ENCODE results near the gene DUSP7.
"Not testable (repeated sequence)": the region's sequence is repeated elsewhere in the genome, so short reads cannot be mapped to it uniquely, and the experiment has no call there.

DUSP7 gene

GRCh38 chr3:52044869-52045619, 11.3 kb downstream of the DUSP7 start:
- DNase-seq, result peak in 1 of 2 experiments; percentile 8

DNA sequence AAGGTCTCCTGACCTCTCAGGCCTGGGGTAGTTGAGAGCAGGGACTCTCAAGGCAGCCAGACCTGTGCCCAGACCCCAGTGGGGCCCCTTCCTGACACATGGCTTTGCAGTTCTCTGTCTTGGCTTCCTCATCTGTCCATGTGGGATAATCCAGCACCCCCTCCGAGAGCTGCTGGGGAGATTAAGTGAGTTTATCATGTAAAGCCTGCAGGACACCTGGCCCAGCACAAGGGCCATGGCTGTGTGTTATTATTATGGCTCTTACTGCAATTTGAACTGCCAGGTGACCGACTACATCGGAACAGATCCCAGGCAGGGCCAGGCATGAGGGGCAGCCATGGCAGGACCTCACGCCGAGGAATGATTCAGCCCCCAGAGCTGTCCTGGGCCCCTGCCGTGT, 12.6 kb downstream of the DUSP7 start:
- DNase-seq, result no peak

GRCh38 chr3:52043039-52043438, 13.3 kb downstream of the DUSP7 start:
- not testable (repeated sequence) for DNase-seq

DNA sequence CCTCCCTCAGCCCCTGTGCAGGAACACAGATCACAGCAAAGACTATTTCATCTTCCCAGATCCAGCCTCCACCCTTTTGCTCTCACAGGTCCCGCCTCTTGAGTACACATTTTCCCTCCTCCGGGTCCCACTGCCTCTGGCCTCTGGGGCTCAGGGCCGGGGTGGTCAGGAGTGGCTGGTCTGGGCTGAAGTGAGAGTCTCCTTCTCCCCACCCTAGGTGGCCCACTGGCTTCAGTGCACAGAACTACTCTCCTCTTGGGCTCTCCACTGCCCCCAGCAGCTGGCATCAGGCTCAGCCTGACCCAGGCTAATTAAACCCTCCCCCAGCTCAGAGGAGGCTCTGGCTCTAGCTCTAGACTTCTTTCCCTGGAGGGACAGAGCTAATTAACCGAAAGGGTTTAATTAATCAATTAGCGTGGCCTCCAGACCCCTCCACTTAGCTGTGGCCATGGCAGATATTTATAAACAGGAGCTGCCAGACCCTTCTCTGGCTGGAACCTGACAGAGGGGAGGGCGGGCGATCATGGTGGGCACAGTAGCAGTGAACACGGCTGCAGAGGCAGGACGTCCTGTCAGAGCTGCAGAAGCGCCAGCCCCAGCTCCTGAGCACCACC, 15.1 kb downstream of the DUSP7 start:
- no peak for DNase-seq

GRCh38 chr3:52040600-52040999, 15.8 kb downstream of the DUSP7 start:
- DNase-seq, result no peak

GRCh38 chr3:52039846-52040245, 16.5 kb downstream of the DUSP7 start:
- no peak for DNase-seq

DNA sequence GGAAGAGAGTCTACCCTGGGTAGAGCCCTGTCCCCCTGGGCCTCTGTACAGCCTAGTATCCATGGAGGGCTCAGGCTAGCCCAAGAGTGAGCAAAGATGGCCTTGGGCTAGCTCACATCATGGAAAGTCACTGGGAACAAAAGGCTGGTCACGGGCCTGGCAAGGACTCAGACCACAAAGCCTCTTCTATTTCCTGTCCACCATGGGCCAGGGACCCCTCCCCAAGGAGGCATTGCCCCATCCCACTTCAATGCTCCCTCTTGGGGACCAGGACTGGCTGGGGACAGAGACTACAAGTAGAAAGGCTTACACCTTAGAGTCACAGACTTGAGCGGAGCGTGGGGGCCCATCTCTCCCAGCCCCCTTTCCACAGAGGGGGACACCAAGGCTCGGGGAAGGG, 16.9 kb downstream of the DUSP7 start:
- DNase-seq, result no peak

- DNase-seq, result no peak
These were observed 18.1 kb downstream of the DUSP7 start for GRCh38 chr3:52038227-52038626.

- DNase-seq, result no peak
These were observed 19.1 kb downstream of the DUSP7 start for GRCh38 chr3:52037291-52037690.

- DNase-seq, result no peak
These were observed 19.5 kb downstream of the DUSP7 start for GRCh38 chr3:52036829-52037228.

- DNase-seq, result no peak
These were observed 20.1 kb downstream of the DUSP7 start for GRCh38 chr3:52036222-52036694.

GRCh38 chr3:52034651-52035050, 21.7 kb downstream of the DUSP7 start:
- no peak for DNase-seq

GRCh38 chr3:52034212-52034611, 22.2 kb downstream of the DUSP7 start:
- no peak for DNase-seq

GRCh38 chr3:52033748-52034147, 22.6 kb downstream of the DUSP7 start:
- DNase-seq, result not testable (repeated sequence)

GRCh38 chr3:52032702-52033408, 23.5 kb downstream of the DUSP7 start:
- DNase-seq, result no peak

- DNase-seq, result no peak
These were observed 24.5 kb downstream of the DUSP7 start for GRCh38 chr3:52031896-52032295.

DNA sequence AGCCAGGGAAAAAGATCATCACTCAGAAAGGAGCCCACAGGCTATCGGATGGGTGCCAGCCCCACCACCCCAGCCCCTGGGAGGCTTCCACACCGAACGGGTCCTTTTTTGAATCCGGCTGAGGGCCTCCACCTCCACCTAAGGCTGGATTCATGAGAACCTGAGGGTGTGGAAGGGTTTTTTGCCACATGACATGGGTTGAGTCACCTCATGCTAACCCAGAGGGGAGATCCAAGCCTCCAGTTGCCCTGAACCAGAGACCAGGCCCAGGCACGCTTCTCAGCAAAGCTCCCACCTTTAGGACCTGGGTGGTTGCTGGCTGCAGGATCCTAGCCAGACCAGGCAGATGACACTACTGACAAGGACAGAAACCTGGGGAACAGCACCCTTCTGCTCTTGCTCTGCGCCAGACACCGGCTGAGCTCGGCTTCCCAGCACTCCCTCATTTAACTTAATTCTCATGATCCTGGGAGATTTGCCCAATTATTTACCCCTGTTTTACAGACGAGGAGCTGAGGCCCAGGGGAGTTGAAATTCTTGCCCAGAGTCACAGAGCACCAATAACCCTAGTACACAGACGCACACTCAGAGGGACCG, 25.6 kb downstream of the DUSP7 start:
- no peak for DNase-seq

GRCh38 chr3:52029535-52029934, 26.8 kb downstream of the DUSP7 start:
- no peak for DNase-seq

DNA sequence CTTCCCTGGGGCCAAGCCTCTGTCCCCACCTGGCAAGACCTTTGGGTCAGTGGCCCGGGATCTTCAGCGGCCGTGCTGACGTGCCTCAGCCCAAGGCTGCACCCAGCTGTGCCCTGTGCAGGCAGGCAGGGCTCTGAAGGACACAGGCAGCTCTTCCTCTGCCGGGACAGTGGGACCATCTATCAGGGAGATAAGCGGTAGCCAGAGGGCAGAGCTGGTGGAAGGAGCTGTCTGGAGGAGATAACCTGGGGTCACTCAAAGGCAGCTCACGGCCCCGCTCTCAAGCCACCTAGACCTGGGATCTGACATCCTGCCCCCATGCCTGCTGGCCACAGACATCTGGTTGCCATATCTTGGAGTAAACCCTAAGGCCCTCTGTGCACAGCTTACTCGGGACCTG, 27.3 kb downstream of the DUSP7 start:
- no peak for DNase-seq

GRCh38 chr3:52028572-52028971, 27.8 kb downstream of the DUSP7 start:
- no peak for DNase-seq

DNA sequence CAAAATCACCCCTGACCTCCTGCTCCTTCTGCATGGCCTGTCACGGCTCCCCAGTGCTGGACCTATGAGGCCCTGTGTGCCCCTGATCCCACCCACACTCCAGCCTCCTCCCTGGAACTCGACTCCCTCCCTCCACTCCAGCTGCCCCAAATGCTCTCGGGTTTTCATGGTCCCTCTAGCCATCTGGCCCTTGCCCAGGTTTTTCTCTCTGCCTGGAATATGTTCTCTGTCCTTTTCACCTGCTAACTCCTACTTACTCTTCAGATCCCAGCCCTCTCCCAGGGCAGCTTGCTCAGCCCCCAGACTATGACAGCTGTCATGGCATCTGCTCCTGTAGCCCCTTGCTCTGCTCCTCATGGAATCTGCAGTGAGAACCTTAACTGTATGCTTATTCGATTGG, 30.3 kb downstream of the DUSP7 start:
- no peak for DNase-seq

DNA sequence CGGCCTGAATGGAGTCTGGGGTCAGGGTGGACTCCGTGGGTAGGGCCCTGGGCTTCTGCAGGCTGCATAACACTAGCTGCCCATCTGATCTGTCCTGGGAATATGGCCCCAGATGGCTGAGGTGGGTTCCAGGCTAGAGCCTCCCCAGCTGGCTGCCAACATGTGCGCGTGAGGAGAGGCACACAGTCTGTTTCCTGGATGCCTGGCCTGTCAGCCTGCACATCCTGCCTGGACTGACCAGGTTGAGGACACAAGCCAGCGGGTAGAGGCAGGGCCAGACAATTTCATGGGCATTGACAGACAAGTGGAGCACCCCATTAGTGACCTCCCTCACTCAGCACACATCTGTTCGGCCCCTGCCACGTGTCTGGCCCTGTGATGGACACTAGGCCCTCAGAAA, 30.9 kb downstream of the DUSP7 start:
- DNase-seq, result no peak

GRCh38 chr3:52024765-52025452, 31.5 kb downstream of the DUSP7 start:
- no peak for DNase-seq

Measured in Kasumi-1 (cell line).